A673 (cell line): ENCODE results near the gene FRG2. TPM values are rescaled to one million over a fixed set of nuclear protein-coding genes. Genes with fewer than 3 reads are reported as not detected.
A peak's percentile ranks its signal among the peaks of the same experiment; 100 is the strongest.
"Not testable (repeated sequence)": the region's sequence is repeated elsewhere in the genome, so short reads cannot be mapped to it uniquely, and the experiment has no call there.

Experiments used
- Bru-seq: library from RNA; stranded (reverse); fragments of 400-500 nt; gene quantifications from one replicate; lab custom pipeline; 2021; lab: Mats Ljungman, UMichigan
- BruChase-seq, 2 experiments: library from RNA; stranded (reverse); fragments of 400-500 nt; gene quantifications; one replicate each; lab custom pipeline; 2021; lab: Mats Ljungman, UMichigan
- BruUV-seq: library from RNA; stranded (reverse); fragments of 400-500 nt; replicated peaks from 2 replicates; lab custom pipeline; 2021; lab: Mats Ljungman, UMichigan
- CTCF ChIA-PET: fragments of 300-600 bp; sonication (Branson Sonifier 250); formaldehyde crosslinking; loops from one replicate; lab custom pipeline; 2022; ENCODE audit warnings: antibody characterized with exemption; lab: Charles Lee
- POLR2A ChIA-PET: fragments of 300-600 bp; sonication (Branson Sonifier 250); formaldehyde crosslinking; loops from one replicate; lab custom pipeline; 2022; ENCODE audit warnings: antibody characterized with exemption; ENCODE audit not compliant: low non-redundant PET; lab: Charles Lee
- DNase-seq: peaks from one replicate; pipeline ENCODE4 v3.0.0-alpha.2; 2015; ENCODE audit warnings: low spot score
- H3K27ac ChIP-seq: fragments of 200-600 bp; sonication (generic); 2 replicates; pipeline ENCODE4 v1.5.1; 2016; ENCODE audit warnings: mixed run types, low read depth, mild to moderate bottlenecking, mixed read lengths, antibody characterized with exemption, low read length; ENCODE audit not compliant: poor library complexity, severe bottlenecking
- H3K27me3 ChIP-seq: fragments of 200-600 bp; sonication (generic); replicated peaks from 2 replicates; pipeline ENCODE4 v1.6.1; 2017; ENCODE audit warnings: mixed run types, low read depth, mild to moderate bottlenecking, mixed read lengths, antibody characterized with exemption, low read length; ENCODE audit not compliant: insufficient read depth, poor library complexity
- H3K36me3 ChIP-seq: fragments of 200-600 bp; sonication (generic); 2 replicates; pipeline ENCODE4 v1.6.1; 2016; ENCODE audit warnings: mixed run types, mild to moderate bottlenecking, mixed read lengths, antibody characterized with exemption, low read length; ENCODE audit not compliant: insufficient read depth, poor library complexity, severe bottlenecking
- H3K4me1 ChIP-seq: fragments of 200-600 bp; sonication (generic); 2 replicates; pipeline ENCODE4 v1.6.1; 2017; ENCODE audit warnings: mixed run types, mild to moderate bottlenecking, mixed read lengths, antibody characterized with exemption, low read length; ENCODE audit not compliant: insufficient read depth, poor library complexity, severe bottlenecking
- H3K4me3 ChIP-seq: fragments of 200-600 bp; sonication (generic); 2 replicates; pipeline ENCODE4 v1.5.1; 2016; ENCODE audit warnings: low read depth, mixed run types, mild to moderate bottlenecking, mixed read lengths, low read length; ENCODE audit not compliant: poor library complexity, severe bottlenecking
- H3K9me3 ChIP-seq: fragments of 200-600 bp; sonication (generic); 2 replicates; pipeline ENCODE4 v1.6.1; 2016; ENCODE audit warnings: mixed run types, low read depth, mild to moderate bottlenecking, mixed read lengths, antibody characterized with exemption, low read length; ENCODE audit not compliant: poor library complexity, severe bottlenecking
- intact Hi-C: fragments of 100-400 bp; cut with micrococcal nuclease; formaldehyde crosslinking; loops from one replicate; pipeline ENCODE4 v1.10.0; 2022; ENCODE audit not compliant: unreplicated experiment
- long read RNA-seq: library from polyadenylated mRNA; stranded (forward); transcript quantifications from one replicate; pipeline ENCODE4 v2.0.0, GENCODE V29; 2022
- total RNA-seq: library from RNA; stranded (reverse); gene quantifications from 2 replicates; pipeline ENCODE4 v1.2.3, GENCODE V29; 2021

FRG2 gene
- total RNA-seq: 67.1 and 79.1 TPM in 2 replicates
- percentile 95 among the genes with signal in this experiment for Bru-seq, nascent RNA
- percentile 99 among the genes with signal in this experiment for BruChase-seq, experiment 1, labeled RNA remaining after a 2-hour chase
- BruChase-seq, experiment 2, labeled RNA remaining after a 6-hour chase: percentile 95 among the genes with signal in this experiment
- long read RNA-seq, transcript FRG2-201 (4 exons, 2,084 nt): minor isoform, 14 of 61 reads
- long read RNA-seq, transcript FRG2-202 (4 exons, 2,100 nt): major isoform, 37 of 61 reads
- long read RNA-seq, partial matches to known transcripts: 9 of 61 reads
- long read RNA-seq, other reads (novel, unspliced or antisense): 1 of 61 reads

GRCh38 chr4:190027156-190027555 is at the start of gene FRG2:
Gene FRG2 (minus strand): TSS chr4:190027256. CDS start chr4:190027204, 52 bp downstream.
- H3K9me3 ChIP-seq, DNase-seq, intact Hi-C loops, H3K4me3 ChIP-seq, H3K27ac ChIP-seq, POLR2A ChIA-PET, CTCF ChIA-PET, H3K4me1 ChIP-seq, H3K27me3 ChIP-seq, BruUV-seq, H3K36me3 ChIP-seq: not testable (repeated sequence)

- CTCF ChIA-PET, H3K4me1 ChIP-seq, H3K27ac ChIP-seq, BruUV-seq, intact Hi-C loops, H3K36me3 ChIP-seq, H3K27me3 ChIP-seq, POLR2A ChIA-PET, H3K9me3 ChIP-seq, DNase-seq, H3K4me3 ChIP-seq: not testable (repeated sequence)
Measured at GRCh38 chr4:190068351-190068750, 41.3 kb upstream of the FRG2 start.

GRCh38 chr4:190064805-190065204 is 37.7 kb upstream of the FRG2 start:
- CTCF ChIA-PET: not testable (repeated sequence)

GRCh38 chr4:190064342-190064741 is 37.3 kb upstream of the FRG2 start, which contains the start of gene DBET:
Gene DBET (plus strand): TSS chr4:190064502.
- BruUV-seq, H3K27ac ChIP-seq, H3K4me3 ChIP-seq, DNase-seq, H3K9me3 ChIP-seq, intact Hi-C loops, H3K36me3 ChIP-seq, POLR2A ChIA-PET, H3K4me1 ChIP-seq, H3K27me3 ChIP-seq, CTCF ChIA-PET: not testable (repeated sequence)

More at GRCh38 chr4:190064805-190065204, 37.7 kb upstream of the FRG2 start:
- intact Hi-C loops, H3K27ac ChIP-seq, BruUV-seq, H3K9me3 ChIP-seq, H3K36me3 ChIP-seq, H3K4me3 ChIP-seq, H3K4me1 ChIP-seq, H3K27me3 ChIP-seq, POLR2A ChIA-PET, DNase-seq: not testable (repeated sequence)

DNA sequence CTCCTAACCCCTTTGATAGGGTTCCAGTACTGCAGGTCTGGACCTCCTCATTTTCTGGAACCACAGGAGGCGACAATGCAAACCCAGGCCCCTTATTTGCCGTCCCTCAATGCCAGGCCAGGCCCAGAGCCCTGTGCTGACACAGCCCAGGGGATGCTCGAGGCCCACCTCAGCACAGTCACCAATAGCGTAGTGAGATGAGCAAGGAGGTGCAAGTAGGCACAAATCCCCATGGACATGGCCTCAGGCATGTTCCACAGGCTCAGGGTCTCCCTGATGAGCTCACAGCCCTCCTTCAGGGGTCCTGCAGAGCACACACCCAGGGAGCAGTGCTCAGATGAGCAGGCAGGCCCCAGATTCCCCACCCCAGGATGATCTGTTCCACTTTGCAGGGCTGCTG is 31.9 kb upstream of the FRG2 start:
- BruUV-seq, H3K4me1 ChIP-seq, H3K27ac ChIP-seq, H3K27me3 ChIP-seq, POLR2A ChIA-PET, DNase-seq, H3K9me3 ChIP-seq, CTCF ChIA-PET, H3K36me3 ChIP-seq, intact Hi-C loops, H3K4me3 ChIP-seq: not testable (repeated sequence)

- H3K36me3 ChIP-seq, CTCF ChIA-PET, H3K27ac ChIP-seq, POLR2A ChIA-PET, intact Hi-C loops, DNase-seq, H3K4me1 ChIP-seq, H3K9me3 ChIP-seq, H3K27me3 ChIP-seq, BruUV-seq: not testable (repeated sequence)
- peak overlapping the region; percentile 28 for H3K4me3 ChIP-seq
Measured at GRCh38 chr4:190049378-190050239, 22.6 kb upstream of the FRG2 start.

DNA sequence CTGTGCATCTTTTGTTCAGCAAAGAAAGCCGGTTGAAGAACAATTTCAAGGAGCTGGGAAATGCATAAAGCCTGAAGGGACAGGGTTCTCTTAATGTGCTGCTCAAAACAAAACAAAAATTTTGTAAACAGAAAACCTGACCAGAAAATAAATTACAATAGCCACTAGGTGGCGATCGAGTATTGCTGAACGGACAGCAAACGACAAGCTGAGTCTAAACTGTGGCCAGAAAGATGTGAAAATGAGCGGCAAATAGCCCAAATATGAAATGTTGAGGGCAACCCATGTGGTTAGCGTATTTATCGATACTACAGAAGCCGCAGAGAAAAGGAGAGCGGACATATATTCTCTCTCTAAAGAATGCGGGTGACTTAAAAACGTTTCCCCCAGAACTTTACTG is 20.6 kb upstream of the FRG2 start:
- H3K9me3 ChIP-seq, intact Hi-C loops, H3K4me1 ChIP-seq, DNase-seq, H3K36me3 ChIP-seq, H3K4me3 ChIP-seq, CTCF ChIA-PET, BruUV-seq, POLR2A ChIA-PET, H3K27me3 ChIP-seq, H3K27ac ChIP-seq: not testable (repeated sequence)
